HL-60 (cell line): Measurements from ENCODE around the gene TNFAIP8L3.

Experiments used
- DNase-seq, 2 experiments: peaks; one replicate each; pipeline ENCODE4 v3.0.0-alpha.2; 2010 to 2020; ENCODE audit warnings: low read depth in 1 of 2, low spot score in 1 of 2
- H3K27ac ChIP-seq: fragments of 250-450 bp; sonication (Bioruptor Pico); replicated peaks from 2 replicates; pipeline ENCODE4 v1.5.1; 2020; ENCODE audit warnings: mild to moderate bottlenecking, moderate library complexity
- H3K27me3 ChIP-seq: fragments of 250-450 bp; sonication (Bioruptor Pico); 2 replicates; pipeline ENCODE4 v1.5.1; 2021; ENCODE audit warnings: mild to moderate bottlenecking, moderate library complexity; ENCODE audit not compliant: insufficient read depth, poor library complexity, severe bottlenecking
- H3K4me3 ChIP-seq: replicated peaks from 2 replicates; pipeline ENCODE4 v1.5.1; 2011; ENCODE audit warnings: mild to moderate bottlenecking, control low read depth, low read length; ENCODE audit not compliant: insufficient read depth
- GABPA ChIP-seq: IDR thresholded peaks from 2 replicates; pipeline ENCODE4 v1.6.1; 2012; ENCODE audit warnings: low read depth
- POLR2AphosphoS5 ChIP-seq: IDR thresholded peaks from 2 replicates; pipeline ENCODE4 v1.6.1; 2012; ENCODE audit warnings: low read depth
- SPI1 ChIP-seq: IDR thresholded peaks from 2 replicates; pipeline ENCODE4 v1.6.1; 2012; ENCODE audit warnings: low read depth, mild to moderate bottlenecking, borderline replicate concordance
- TF ChIP-seq, protein P1 (sequence below): IDR thresholded peaks from 2 replicates; pipeline ENCODE4 v1.6.1; 2012; ENCODE audit warnings: low read depth; ENCODE audit not compliant: insufficient replicate concordance
- TF ChIP-seq, protein P2 (sequence below): IDR thresholded peaks from one replicate; pipeline ENCODE4 v1.5.1; 2011; ENCODE audit warnings: low read length, control low read depth, inconsistent platforms; ENCODE audit not compliant: insufficient read depth

Gene TNFAIP8L3

DNA sequence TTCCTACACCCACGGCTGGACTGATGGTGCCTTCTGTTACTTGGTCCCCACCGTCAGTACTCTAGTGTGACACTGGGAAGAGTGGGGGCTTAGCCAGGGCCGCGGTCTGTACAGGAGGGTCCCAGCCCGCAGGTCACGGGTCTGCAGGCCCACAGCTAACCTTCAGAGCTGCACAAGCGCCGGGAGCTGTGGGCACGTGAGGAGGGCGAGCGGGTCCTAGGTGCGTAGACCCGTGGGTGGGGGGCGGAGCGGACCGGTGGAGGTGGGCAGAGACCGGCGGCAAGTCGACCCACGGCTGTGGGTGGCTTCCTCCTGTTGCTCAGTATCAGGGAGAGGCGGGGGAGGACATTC is 1.2 kb downstream of the TNFAIP8L3 start:
- no peak overlapping the region for H3K27ac ChIP-seq
- peaks cover 36% of the 10 kb centered on the region for H3K27me3 ChIP-seq
- H3K4me3 ChIP-seq = peak overlapping the region; percentile 64
- DNase-seq = no peak
- TF ChIP-seq GABPA = no peak
- TF ChIP-seq POLR2AphosphoS5 = no peak
- TF ChIP-seq, protein P1, sequence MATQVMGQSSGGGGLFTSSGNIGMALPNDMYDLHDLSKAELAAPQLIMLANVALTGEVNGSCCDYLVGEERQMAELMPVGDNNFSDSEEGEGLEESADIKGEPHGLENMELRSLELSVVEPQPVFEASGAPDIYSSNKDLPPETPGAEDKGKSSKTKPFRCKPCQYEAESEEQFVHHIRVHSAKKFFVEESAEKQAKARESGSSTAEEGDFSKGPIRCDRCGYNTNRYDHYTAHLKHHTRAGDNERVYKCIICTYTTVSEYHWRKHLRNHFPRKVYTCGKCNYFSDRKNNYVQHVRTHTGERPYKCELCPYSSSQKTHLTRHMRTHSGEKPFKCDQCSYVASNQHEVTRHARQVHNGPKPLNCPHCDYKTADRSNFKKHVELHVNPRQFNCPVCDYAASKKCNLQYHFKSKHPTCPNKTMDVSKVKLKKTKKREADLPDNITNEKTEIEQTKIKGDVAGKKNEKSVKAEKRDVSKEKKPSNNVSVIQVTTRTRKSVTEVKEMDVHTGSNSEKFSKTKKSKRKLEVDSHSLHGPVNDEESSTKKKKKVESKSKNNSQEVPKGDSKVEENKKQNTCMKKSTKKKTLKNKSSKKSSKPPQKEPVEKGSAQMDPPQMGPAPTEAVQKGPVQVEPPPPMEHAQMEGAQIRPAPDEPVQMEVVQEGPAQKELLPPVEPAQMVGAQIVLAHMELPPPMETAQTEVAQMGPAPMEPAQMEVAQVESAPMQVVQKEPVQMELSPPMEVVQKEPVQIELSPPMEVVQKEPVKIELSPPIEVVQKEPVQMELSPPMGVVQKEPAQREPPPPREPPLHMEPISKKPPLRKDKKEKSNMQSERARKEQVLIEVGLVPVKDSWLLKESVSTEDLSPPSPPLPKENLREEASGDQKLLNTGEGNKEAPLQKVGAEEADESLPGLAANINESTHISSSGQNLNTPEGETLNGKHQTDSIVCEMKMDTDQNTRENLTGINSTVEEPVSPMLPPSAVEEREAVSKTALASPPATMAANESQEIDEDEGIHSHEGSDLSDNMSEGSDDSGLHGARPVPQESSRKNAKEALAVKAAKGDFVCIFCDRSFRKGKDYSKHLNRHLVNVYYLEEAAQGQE = no peak
- TF ChIP-seq, protein P2, sequence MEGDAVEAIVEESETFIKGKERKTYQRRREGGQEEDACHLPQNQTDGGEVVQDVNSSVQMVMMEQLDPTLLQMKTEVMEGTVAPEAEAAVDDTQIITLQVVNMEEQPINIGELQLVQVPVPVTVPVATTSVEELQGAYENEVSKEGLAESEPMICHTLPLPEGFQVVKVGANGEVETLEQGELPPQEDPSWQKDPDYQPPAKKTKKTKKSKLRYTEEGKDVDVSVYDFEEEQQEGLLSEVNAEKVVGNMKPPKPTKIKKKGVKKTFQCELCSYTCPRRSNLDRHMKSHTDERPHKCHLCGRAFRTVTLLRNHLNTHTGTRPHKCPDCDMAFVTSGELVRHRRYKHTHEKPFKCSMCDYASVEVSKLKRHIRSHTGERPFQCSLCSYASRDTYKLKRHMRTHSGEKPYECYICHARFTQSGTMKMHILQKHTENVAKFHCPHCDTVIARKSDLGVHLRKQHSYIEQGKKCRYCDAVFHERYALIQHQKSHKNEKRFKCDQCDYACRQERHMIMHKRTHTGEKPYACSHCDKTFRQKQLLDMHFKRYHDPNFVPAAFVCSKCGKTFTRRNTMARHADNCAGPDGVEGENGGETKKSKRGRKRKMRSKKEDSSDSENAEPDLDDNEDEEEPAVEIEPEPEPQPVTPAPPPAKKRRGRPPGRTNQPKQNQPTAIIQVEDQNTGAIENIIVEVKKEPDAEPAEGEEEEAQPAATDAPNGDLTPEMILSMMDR = no peak
- TF ChIP-seq SPI1 = no peak

DNA sequence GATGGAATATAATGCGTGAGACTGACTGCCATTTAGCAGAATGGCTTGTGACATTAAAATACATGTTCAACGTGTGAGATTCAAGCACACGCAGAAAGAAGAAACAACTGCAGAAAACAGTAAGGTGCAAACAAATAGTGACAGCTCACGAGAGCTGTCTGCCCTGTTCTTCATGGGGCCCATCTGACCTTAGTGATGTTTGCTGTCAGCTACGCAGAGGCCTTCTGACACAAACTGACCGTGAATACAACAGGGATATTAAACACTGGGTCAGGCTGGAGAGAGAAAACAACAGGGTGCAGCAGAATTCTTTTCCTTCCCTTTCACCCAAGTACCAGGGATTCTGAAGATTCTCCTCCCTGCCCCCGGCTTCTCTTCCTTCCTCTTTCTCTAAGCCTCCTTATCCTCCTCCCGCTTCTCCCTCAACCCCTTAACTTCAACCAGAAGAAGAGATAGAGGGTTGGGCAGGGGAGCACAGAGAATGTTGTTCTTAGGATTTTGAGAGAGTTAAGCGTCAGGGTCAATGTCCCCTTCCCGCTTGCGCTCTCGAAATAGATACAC is 2.1 kb downstream of the TNFAIP8L3 start:
- H3K27ac ChIP-seq = no peak overlapping the region
- H3K4me3 ChIP-seq = no peak overlapping the region
- H3K27me3 ChIP-seq = peaks cover 36% of the 10 kb centered on the region
- TF ChIP-seq GABPA (no peak), SPI1 (no peak)
- TF ChIP-seq, protein P2 = no peak
- DNase-seq = no peak

DNA sequence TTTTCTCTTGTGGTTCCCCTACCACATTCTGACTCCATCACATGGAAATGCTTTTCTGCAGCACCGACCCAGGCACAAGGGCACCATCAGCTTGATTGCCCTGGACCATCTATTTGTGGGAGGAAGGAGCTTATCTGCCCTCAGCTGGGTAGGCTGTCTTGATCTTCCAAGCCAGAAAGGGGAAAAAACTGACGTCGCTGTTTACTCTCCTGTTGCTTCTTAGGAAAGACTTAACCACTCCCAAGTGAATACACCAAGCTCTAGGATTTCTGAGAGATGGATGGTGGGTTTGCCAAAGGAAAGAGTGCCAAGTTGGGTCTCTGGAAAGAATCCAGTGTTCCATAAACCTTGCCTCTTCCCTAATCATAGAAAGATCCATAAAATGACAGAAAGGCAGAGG is 4.0 kb downstream of the TNFAIP8L3 start:
- DNase-seq = no peak
- Histone ChIP-seq H3K27ac (no peak overlapping the region), H3K27me3 (peaks cover 28% of the 10 kb centered on the region), H3K4me3 (no peak overlapping the region)
- TF ChIP-seq, protein P1 = no peak
- TF ChIP-seq SPI1 (no peak), POLR2AphosphoS5 (no peak)

DNA sequence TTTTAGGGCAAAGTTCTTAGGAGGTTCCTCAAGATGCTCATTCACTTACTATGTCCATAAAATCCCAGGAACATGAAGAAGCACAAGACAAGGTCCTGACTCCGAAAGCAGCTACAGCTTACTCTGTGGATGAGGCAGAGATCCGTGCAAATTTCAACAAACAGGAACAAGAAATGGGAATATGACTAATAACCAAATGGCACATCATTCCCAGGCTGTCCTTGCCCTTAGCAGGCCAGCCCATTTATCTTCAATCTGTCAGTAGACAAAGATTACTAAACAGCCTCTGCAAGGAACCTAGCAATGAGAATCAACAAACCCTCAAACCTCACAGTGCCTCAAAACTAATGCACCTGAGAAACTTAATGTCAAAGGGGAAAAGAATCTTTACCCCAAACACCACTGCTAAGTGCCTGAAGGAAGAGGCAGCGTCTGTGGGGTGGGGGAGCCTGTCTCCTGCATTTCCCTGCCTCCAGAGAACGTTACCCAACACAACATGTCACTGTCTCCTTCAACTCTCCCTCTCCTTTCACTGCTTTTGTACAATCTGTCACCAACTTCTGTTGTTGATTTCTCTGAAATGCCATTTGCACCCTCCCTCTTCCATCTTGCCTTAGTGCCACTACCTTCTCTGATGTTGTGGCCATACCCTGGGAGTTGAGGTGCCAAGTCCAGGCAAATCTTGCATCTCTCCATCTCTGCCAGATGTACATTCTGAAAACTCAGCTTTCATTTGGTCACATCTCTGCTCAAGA is 4.8 kb downstream of the TNFAIP8L3 start:
- H3K4me3 ChIP-seq = no peak overlapping the region
- H3K27ac ChIP-seq = no peak overlapping the region
- TF ChIP-seq GABPA = no peak
- TF ChIP-seq, protein P2 = no peak
- no peak for TF ChIP-seq SPI1
- peaks cover 21% of the 10 kb centered on the region for H3K27me3 ChIP-seq
- no peak for DNase-seq
